Measurements from ENCODE around the gene WDR13.
"Not testable (repeated sequence)": the region's sequence is repeated elsewhere in the genome, so short reads cannot be mapped to it uniquely, and the experiment has no call there.

DNA sequence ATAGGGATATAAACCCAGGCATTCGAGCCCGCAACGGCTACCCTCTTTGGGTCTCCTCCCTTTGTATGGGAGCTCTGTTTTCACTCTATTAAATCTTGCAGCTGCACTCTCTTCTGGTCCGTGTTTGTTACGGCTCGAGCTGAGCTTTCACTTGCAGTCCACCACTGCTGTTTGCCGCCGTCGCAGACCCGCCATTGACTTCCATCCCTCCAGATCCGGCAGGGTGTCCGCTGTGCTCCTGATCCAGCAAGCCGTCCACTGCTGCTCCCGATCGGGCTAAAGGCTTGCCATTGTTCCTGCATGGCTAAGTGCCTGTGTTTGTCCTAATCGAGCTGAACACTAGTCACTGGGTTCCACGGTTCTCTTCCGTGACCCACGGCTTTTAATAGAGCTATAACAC lies 57.5 kb downstream of the WDR13 start:
- TF ChIP-seq EZH2 (IDR thresholded peaks at IDR 0.05; ENCODE audit: low read length), result not testable (repeated sequence)
- TF ChIP-seq, protein P1, sequence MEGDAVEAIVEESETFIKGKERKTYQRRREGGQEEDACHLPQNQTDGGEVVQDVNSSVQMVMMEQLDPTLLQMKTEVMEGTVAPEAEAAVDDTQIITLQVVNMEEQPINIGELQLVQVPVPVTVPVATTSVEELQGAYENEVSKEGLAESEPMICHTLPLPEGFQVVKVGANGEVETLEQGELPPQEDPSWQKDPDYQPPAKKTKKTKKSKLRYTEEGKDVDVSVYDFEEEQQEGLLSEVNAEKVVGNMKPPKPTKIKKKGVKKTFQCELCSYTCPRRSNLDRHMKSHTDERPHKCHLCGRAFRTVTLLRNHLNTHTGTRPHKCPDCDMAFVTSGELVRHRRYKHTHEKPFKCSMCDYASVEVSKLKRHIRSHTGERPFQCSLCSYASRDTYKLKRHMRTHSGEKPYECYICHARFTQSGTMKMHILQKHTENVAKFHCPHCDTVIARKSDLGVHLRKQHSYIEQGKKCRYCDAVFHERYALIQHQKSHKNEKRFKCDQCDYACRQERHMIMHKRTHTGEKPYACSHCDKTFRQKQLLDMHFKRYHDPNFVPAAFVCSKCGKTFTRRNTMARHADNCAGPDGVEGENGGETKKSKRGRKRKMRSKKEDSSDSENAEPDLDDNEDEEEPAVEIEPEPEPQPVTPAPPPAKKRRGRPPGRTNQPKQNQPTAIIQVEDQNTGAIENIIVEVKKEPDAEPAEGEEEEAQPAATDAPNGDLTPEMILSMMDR (optimal IDR thresholded peaks at IDR 0.05 in 1 of 3, IDR thresholded peaks at IDR 0.05 in 1 of 3, conservative IDR thresholded peaks at IDR 0.05 in 1 of 3; ENCODE audit: extremely low read depth in 1 of 3, insufficient read depth in 2 of 3, low read length in 3 of 3), result not testable (repeated sequence)

All from keratinocyte (primary cell).